OCI-LY1 (cell line): ENCODE measurements around the gene ZCCHC3.

Experiments
- H2AFZ ChIP-seq: fragments of 200-600 bp; sonication (generic), shearing (Covaris generic); 2 replicates; pipeline ENCODE4 v1.6.0; 2014; ENCODE audit warnings: antibody characterized with exemption, mild to moderate bottlenecking, low read length
- H3F3A ChIP-seq: fragments of 200-600 bp; sonication (generic), shearing (Covaris generic); 2 replicates; pipeline ENCODE4 v1.6.0; 2014; ENCODE audit warnings: mild to moderate bottlenecking, antibody characterized with exemption, low read length, moderate library complexity; ENCODE audit not compliant: insufficient read depth
- H3K27ac ChIP-seq: fragments of 200-600 bp; sonication (generic); 2 replicates; pipeline ENCODE4 v1.5.1; 2014; ENCODE audit warnings: low read length, mixed run types, mild to moderate bottlenecking, low read depth; ENCODE audit not compliant: poor library complexity, severe bottlenecking
- H3K27me3 ChIP-seq: fragments of 200-600 bp; sonication (generic); 2 replicates; pipeline ENCODE4 v1.6.0; 2014; ENCODE audit warnings: antibody characterized with exemption, mild to moderate bottlenecking, low read length, moderate library complexity; ENCODE audit not compliant: insufficient read depth
- H3K36me3 ChIP-seq: fragments of 200-600 bp; sonication (generic); 2 replicates; pipeline ENCODE4 v1.6.1; 2014; ENCODE audit warnings: mild to moderate bottlenecking, antibody characterized with exemption, low read length, moderate library complexity, mixed read lengths; ENCODE audit not compliant: insufficient read depth
- H3K4me1 ChIP-seq: fragments of 200-600 bp; sonication (generic); 2 replicates; pipeline ENCODE4 v1.5.1; 2014; ENCODE audit warnings: mild to moderate bottlenecking, low read length, moderate library complexity; ENCODE audit not compliant: insufficient read depth, severe bottlenecking
- H3K4me2 ChIP-seq: fragments of 200-600 bp; sonication (generic), shearing (Covaris generic); 2 replicates; pipeline ENCODE4 v1.6.1; 2014; ENCODE audit warnings: low read length
- H3K4me3 ChIP-seq: fragments of 200-600 bp; sonication (generic); 2 replicates; pipeline ENCODE4 v1.5.1; 2014; ENCODE audit warnings: low read length, low read depth, mild to moderate bottlenecking, mixed read lengths; ENCODE audit not compliant: poor library complexity, severe bottlenecking
- H3K79me2 ChIP-seq: fragments of 200-600 bp; shearing (Covaris generic); 2 replicates; pipeline ENCODE4 v1.6.1; 2016; ENCODE audit warnings: mixed run types, low read length, mixed read lengths; ENCODE audit not compliant: insufficient read depth
- H3K9ac ChIP-seq: fragments of 200-600 bp; sonication (generic), shearing (Covaris generic); 2 replicates; pipeline ENCODE4 v1.6.1; 2014; ENCODE audit warnings: mild to moderate bottlenecking, low read length, mixed read lengths
- H3K9me2 ChIP-seq: fragments of 200-600 bp; sonication (generic), shearing (Covaris generic); 2 replicates; pipeline ENCODE4 v1.6.1; 2014; ENCODE audit warnings: low read depth, mild to moderate bottlenecking, low read length, mixed read lengths
- H3K9me3 ChIP-seq: fragments of 200-600 bp; shearing (Covaris generic); 2 replicates; pipeline ENCODE4 v1.6.1; 2014; ENCODE audit warnings: low read length, mixed read lengths
- H4K20me1 ChIP-seq: fragments of 200-600 bp; sonication (generic), shearing (Covaris generic); 2 replicates; pipeline ENCODE4 v1.6.0; 2016; ENCODE audit warnings: mild to moderate bottlenecking, low read length; ENCODE audit not compliant: insufficient read depth
- EZH2 ChIP-seq: fragments of 200-600 bp; sonication (generic), shearing (Covaris generic); IDR thresholded peaks from 2 replicates; pipeline ENCODE4 v1.8.0; 2017; ENCODE audit warnings: borderline replicate concordance, mixed run types, mild to moderate bottlenecking, antibody characterized with exemption, low read length, moderate library complexity, mixed read lengths
- TF ChIP-seq, protein P1 (sequence below): fragments of 200-600 bp; sonication (generic), shearing (Covaris generic); IDR thresholded peaks from 2 replicates; pipeline ENCODE4 v1.5.1; 2017; ENCODE audit warnings: mild to moderate bottlenecking, antibody characterized with exemption, low read length, moderate library complexity, mixed read lengths

Gene ZCCHC3

DNA sequence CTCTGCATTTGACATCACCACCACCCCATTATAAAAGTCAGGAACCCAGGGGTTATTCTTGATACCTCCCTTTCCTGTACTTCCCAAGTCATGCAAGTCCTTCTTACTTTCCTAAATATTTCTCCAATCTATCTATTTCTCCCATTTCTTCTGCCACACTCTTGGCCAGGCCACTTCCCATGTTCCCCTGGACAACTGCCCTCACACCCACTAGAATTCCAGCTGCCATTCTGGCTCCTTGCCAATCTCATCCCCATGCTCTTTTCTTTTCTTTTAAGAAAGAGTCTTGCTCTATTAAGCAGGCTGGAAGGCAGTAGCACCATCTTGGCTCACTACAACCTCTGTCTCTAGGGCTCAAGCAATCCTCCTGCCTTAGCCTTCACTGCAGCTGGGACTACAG, 24.7 kb upstream of the ZCCHC3 start:
- H3K36me3 ChIP-seq: no peaks in the 10 kb centered on the region; the same call in 1 of the 2 replicates
- H3K27me3 ChIP-seq: 0 out of 2 replicates have a peak, but pooled peaks cover 4% of the 10 kb centered on the region
- no peaks in the 10 kb centered on the region for H3K9me3 ChIP-seq
- H3K27ac ChIP-seq: no peak overlapping the region
- no peak overlapping the region for H3K4me2 ChIP-seq
- H3F3A ChIP-seq: no peaks in the 10 kb centered on the region
- no peaks in the 10 kb centered on the region for H3K79me2 ChIP-seq
- no peak overlapping the region for H2AFZ ChIP-seq
- TF ChIP-seq, protein P1, sequence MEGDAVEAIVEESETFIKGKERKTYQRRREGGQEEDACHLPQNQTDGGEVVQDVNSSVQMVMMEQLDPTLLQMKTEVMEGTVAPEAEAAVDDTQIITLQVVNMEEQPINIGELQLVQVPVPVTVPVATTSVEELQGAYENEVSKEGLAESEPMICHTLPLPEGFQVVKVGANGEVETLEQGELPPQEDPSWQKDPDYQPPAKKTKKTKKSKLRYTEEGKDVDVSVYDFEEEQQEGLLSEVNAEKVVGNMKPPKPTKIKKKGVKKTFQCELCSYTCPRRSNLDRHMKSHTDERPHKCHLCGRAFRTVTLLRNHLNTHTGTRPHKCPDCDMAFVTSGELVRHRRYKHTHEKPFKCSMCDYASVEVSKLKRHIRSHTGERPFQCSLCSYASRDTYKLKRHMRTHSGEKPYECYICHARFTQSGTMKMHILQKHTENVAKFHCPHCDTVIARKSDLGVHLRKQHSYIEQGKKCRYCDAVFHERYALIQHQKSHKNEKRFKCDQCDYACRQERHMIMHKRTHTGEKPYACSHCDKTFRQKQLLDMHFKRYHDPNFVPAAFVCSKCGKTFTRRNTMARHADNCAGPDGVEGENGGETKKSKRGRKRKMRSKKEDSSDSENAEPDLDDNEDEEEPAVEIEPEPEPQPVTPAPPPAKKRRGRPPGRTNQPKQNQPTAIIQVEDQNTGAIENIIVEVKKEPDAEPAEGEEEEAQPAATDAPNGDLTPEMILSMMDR: no peak
- TF ChIP-seq EZH2: no peak
- no peaks in the 10 kb centered on the region for H4K20me1 ChIP-seq
- H3K4me1 ChIP-seq: no peaks in the 10 kb centered on the region
- no peak overlapping the region for H3K4me3 ChIP-seq
- H3K9ac ChIP-seq: no peak overlapping the region
- H3K9me2 ChIP-seq: no peaks in the 10 kb centered on the region

DNA sequence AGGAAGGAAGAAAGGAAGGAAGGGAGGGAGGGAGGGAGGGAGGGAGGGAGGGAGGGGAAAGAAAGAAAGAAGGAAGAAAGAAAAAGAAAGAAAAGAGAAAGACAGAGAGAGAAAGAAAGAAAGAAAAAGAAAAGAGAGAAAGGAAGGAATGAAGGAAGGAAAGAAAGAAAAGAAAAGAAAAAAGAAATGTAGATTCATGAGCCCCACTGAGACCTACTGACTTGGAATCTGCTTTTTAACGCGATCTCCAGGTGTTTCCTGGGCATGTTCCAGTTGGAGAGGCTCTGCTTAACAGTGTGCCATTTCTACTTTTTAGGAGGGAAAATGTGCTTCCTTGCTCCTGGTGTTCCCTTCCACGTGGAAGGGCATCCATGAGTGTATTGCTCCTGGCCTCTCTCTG, 23.5 kb upstream of the ZCCHC3 start:
- H2AFZ ChIP-seq: no peak overlapping the region
- H3K9ac ChIP-seq: no peak overlapping the region
- TF ChIP-seq EZH2: no peak
- TF ChIP-seq, protein P1: no peak
- no peaks in the 10 kb centered on the region; the same call in 1 of the 2 replicates for H3K36me3 ChIP-seq
- no peaks in the 10 kb centered on the region for H3K9me2 ChIP-seq
- H3K4me2 ChIP-seq: no peak overlapping the region
- H3F3A ChIP-seq: no peaks in the 10 kb centered on the region
- H3K27me3 ChIP-seq: 0 out of 2 replicates have a peak, but pooled peaks cover 4% of the 10 kb centered on the region
- no peak overlapping the region for H3K4me3 ChIP-seq
- H3K4me1 ChIP-seq: no peaks in the 10 kb centered on the region
- no peaks in the 10 kb centered on the region for H4K20me1 ChIP-seq
- H3K79me2 ChIP-seq: no peaks in the 10 kb centered on the region
- H3K9me3 ChIP-seq: no peaks in the 10 kb centered on the region
- no peak overlapping the region for H3K27ac ChIP-seq

DNA sequence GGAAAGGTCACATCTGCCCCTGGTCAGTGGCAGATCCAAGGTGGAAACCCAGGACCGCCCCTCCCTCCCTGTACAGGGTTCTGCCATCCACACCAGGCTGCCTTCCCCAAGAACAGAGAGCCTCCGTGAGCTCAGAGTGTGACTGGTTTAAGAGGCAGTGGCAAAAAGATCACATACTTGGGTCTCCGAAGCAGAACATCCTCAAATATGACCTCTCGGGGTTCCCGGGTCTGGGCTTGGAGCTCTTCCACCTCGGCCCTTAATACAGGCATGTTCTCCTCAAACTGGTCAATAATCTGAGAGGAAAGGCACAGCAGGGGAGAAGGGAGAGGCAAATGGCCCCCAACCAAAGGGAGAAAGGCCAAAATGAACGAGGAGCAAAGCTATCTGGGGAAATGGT, 21.6 kb upstream of the ZCCHC3 start:
- H2AFZ ChIP-seq: no peak overlapping the region

More for the DNA sequence above, 21.6 kb upstream of the ZCCHC3 start:
- Histone ChIP-seq H3K9me3 (no peaks in the 10 kb centered on the region), H3K27ac (no peak overlapping the region), H3K4me1 (no peaks in the 10 kb centered on the region), H3K4me2 (no peak overlapping the region), H3K4me3 (no peak overlapping the region), H3K36me3 (no peaks in the 10 kb centered on the region; the same call in 1 of the 2 replicates), H3F3A (no peaks in the 10 kb centered on the region), H4K20me1 (no peaks in the 10 kb centered on the region), H3K27me3 (0 out of 2 replicates have a peak, but pooled peaks cover 4% of the 10 kb centered on the region), H3K79me2 (no peaks in the 10 kb centered on the region), H3K9me2 (no peaks in the 10 kb centered on the region), H3K9ac (no peak overlapping the region)
- TF ChIP-seq EZH2: no peak
- TF ChIP-seq, protein P1: no peak
